NCI-H2081 treated with DMSO at 0.1 percent for 48 hours (cell line): ENCODE results near the gene LRRC26.
"Not testable (repeated sequence)": the region's sequence is repeated elsewhere in the genome, so short reads cannot be mapped to it uniquely, and the experiment has no call there.

Experiments used
- DNase-seq: peaks from one replicate; lab custom pipeline; 2025; lab: John Stamatoyannopoulos, UW

Gene LRRC26

GRCh38 chr9:137136881-137137607 is 32.8 kb downstream of the LRRC26 start:
- no peak for DNase-seq

- no peak for DNase-seq
Measured at GRCh38 chr9:137136261-137136880, 33.5 kb downstream of the LRRC26 start.

- DNase-seq = not testable (repeated sequence)
Measured at GRCh38 chr9:137135154-137135553, 34.7 kb downstream of the LRRC26 start.

GRCh38 chr9:137134191-137134590 is 35.7 kb downstream of the LRRC26 start:
- no peak for DNase-seq

GRCh38 chr9:137130176-137130755 is 39.6 kb downstream of the LRRC26 start:
- no peak for DNase-seq

GRCh38 chr9:137129456-137130175 is 40.2 kb downstream of the LRRC26 start:
- peak; percentile 64 for DNase-seq

- DNase-seq = no peak
Measured at GRCh38 chr9:137128862-137129455, 40.9 kb downstream of the LRRC26 start.

GRCh38 chr9:137128158-137128861 is 41.5 kb downstream of the LRRC26 start:
- no peak for DNase-seq

GRCh38 chr9:137127301-137128157 is 42.3 kb downstream of the LRRC26 start:
- DNase-seq = no peak

GRCh38 chr9:137126786-137127185 is 43.1 kb downstream of the LRRC26 start:
- no peak for DNase-seq

GRCh38 chr9:137123952-137124462 is 45.8 kb downstream of the LRRC26 start:
- not testable (repeated sequence) for DNase-seq

GRCh38 chr9:137123468-137123837 is 46.4 kb downstream of the LRRC26 start:
- no peak for DNase-seq

GRCh38 chr9:137122796-137123467 is 46.9 kb downstream of the LRRC26 start:
- not testable (repeated sequence) for DNase-seq

- not testable (repeated sequence) for DNase-seq
Measured at GRCh38 chr9:137121927-137122795, 47.7 kb downstream of the LRRC26 start.
